ENCODE data around the gene OTULIN. TPM values are rescaled to one million over a fixed set of nuclear protein-coding genes. Genes with fewer than 3 reads are reported as not detected.

Gene OTULIN
- total RNA-seq, 4 donors from 2014 or later: 23.9 to 38.6 (median 34.5) TPM

DNA sequence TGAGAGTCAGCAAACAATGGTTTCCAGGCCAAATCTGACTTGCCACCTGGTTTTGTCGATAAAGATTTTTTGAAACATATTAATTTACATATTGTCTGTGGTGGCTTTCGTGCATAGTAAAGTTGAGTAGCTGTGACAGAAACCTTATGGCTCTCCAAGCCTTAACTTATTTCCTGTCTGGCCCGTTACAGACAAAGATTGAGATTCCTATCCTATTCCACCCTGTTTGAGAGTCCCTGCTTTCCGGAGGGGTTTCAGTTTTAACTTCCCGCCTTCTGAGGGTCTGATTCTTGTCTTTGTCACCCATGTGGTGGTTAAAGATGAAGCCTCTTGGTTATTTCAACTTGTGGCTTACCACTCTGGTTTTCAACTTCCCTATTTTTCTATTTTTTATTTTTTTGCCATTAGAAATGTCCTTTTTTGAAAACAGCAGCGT is 11.4 kb downstream of the OTULIN start:
- intact Hi-C loops (cut with DNase I): no loop called here
- Histone ChIP-seq H3K27me3 (no peaks in the 10 kb centered on the region), H3K9me3 (no peaks in the 10 kb centered on the region), H3K27ac (peak overlapping the region; percentile 56 to 74 (median 68)), H3K4me1 (peaks cover 33 to 74% (median 39%) of the 10 kb centered on the region in 3 donors), H3K4me3 (no peak overlapping the region), H3K36me3 (peaks cover 0 to 45% (median 0%) of the 10 kb centered on the region in 3 donors)
- no peak for DNase-seq
- TF ChIP-seq, protein P1, sequence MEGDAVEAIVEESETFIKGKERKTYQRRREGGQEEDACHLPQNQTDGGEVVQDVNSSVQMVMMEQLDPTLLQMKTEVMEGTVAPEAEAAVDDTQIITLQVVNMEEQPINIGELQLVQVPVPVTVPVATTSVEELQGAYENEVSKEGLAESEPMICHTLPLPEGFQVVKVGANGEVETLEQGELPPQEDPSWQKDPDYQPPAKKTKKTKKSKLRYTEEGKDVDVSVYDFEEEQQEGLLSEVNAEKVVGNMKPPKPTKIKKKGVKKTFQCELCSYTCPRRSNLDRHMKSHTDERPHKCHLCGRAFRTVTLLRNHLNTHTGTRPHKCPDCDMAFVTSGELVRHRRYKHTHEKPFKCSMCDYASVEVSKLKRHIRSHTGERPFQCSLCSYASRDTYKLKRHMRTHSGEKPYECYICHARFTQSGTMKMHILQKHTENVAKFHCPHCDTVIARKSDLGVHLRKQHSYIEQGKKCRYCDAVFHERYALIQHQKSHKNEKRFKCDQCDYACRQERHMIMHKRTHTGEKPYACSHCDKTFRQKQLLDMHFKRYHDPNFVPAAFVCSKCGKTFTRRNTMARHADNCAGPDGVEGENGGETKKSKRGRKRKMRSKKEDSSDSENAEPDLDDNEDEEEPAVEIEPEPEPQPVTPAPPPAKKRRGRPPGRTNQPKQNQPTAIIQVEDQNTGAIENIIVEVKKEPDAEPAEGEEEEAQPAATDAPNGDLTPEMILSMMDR (IDR thresholded peaks at IDR 0.05): no peak
- TF ChIP-seq POLR2A (IDR thresholded peaks at IDR 0.05): no peak
- WGBS, 2 donors: 53 to 55% methylated on average over 6 of the region's 6 CpGs

DNA sequence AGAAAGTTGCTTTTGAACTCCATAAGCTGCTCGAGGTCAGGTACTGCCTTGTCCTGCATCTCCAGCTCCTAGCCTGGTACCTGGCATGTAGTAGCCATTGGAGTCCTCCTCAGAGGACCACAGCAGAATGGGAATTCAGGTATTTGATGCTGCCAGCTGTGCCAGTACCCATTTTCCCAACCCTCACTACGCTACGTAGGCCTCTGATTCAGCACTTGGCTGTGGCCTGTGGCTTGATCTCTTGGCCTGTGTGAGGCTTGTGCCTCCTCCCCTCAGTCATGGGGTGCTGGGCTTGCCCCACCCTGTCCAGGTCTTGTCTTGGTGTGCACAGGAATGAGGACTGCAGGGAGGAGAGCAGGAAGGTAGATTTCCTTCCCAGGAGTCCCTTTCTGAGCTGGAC is 11.8 kb downstream of the OTULIN start:
- Histone ChIP-seq H3K4me1 (peaks cover 29 to 70% (median 35%) of the 10 kb centered on the region in 3 donors), H3K27ac (peak overlapping the region; percentile 56 to 74 (median 68)), H3K27me3 (no peaks in the 10 kb centered on the region), H3K4me3 (no peak overlapping the region), H3K36me3 (peaks cover 0 to 50% (median under 1%) of the 10 kb centered on the region in 3 donors), H3K9me3 (no peaks in the 10 kb centered on the region)
- intact Hi-C loops (cut with DNase I): no loop called here
- WGBS, 2 donors: 16 to 23% methylated on average over 3 of the region's 3 CpGs
- TF ChIP-seq POLR2A (IDR thresholded peaks at IDR 0.05): no peak
- TF ChIP-seq, protein P1 (IDR thresholded peaks at IDR 0.05): no peak
- DNase-seq: no peak

DNA sequence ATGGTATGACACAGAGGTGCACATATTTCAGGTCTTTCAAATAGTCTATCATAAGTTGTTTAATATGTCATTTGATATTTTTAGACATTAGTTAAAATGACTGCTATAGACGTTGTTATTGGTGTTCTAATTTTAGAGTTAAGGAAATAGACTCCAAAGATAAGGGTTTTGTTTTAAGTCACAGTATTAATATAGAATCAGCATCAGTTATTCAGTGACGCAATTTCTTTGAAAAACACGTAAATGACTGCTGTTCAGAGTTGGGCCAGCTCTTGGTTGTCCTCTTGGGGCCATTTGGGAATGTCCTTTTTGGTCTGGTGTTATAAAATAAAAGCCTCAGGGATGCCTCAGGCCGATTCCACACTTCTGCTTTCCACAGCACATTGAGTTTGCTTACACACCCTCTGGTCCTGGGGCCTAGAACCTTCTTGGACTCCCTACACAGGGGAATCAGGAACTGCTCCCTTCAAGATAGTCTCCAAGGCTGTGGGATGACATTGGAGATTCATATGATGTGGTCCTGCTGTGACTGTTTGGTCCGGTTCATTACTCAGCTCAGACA is 14.3 kb downstream of the OTULIN start:
- 67 to 74% methylated on average over 5 of the region's 5 CpGs for WGBS, 2 donors
- Histone ChIP-seq H3K4me3 (no peak overlapping the region), H3K9me3 (no peaks in the 10 kb centered on the region), H3K4me1 (peaks cover 14 to 48% (median 21%) of the 10 kb centered on the region in 3 donors), H3K27ac (no peak overlapping the region), H3K36me3 (peaks cover 3 to 75% (median 6%) of the 10 kb centered on the region in 3 donors), H3K27me3 (no peaks in the 10 kb centered on the region)
- TF ChIP-seq, protein P1 (IDR thresholded peaks at IDR 0.05): no peak
- no peak for TF ChIP-seq POLR2A (IDR thresholded peaks at IDR 0.05)
- intact Hi-C loops (cut with DNase I): no loop called here
- no peak for DNase-seq

DNA sequence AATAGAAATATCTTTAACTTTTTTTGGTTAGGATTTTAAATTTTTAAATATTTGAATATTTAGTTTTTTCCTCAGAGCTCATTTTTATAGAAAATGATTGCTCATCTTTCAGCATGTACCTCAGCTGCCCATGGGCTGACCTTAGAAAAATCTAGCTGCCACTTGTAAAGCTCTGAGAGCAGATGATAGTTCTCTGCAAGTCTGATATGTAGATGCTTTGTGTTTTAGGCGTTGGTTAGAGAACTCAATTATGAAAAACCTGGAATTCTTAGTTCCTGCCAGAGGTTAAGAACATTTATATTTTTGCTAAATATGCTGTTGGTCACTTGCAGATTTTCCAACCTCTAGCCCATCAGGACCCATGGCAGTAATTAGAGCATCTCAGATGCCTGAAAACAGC is 15.1 kb downstream of the OTULIN start:
- TF ChIP-seq, protein P1 (IDR thresholded peaks at IDR 0.05): no peak
- no peaks in the 10 kb centered on the region for H3K9me3 ChIP-seq
- no peak overlapping the region for H3K4me3 ChIP-seq
- 81 to 89% methylated on average over 1 of the region's 1 CpG for WGBS, 2 donors
- peaks cover 3 to 76% (median 6%) of the 10 kb centered on the region in 3 donors for H3K36me3 ChIP-seq
- H3K4me1 ChIP-seq: peaks cover 12 to 48% (median 21%) of the 10 kb centered on the region in 3 donors
- DNase-seq: no peak
- no peak overlapping the region for H3K27ac ChIP-seq
- no peaks in the 10 kb centered on the region for H3K27me3 ChIP-seq
- intact Hi-C loops (cut with DNase I): no loop called here

DNA sequence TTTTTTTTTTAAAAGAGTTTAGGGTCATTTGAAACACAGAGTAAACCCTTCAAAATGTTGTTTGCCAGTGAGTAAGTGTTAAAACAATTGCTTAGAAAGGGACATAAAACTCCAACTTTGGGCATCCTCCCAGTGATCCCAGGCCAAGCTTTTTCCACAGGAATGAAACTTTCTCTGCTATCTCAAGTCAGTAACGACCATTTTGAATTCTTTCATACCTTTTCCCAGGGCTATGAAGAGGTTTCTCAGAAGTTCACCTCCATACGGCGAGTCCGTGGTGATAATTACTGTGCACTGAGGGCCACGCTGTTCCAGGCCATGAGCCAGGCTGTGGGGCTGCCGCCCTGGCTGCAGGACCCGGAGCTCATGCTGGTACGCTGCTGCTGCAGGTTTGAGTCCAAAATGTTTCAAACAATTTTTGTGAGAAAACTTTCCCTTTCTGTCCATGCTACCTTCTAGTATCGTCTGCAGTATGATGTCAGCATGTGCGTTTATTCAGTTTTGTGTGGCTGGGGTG is 16.8 kb downstream of the OTULIN start:
- Histone ChIP-seq H3K4me1 (peaks cover 0 to 46% (median 17%) of the 10 kb centered on the region in 3 donors), H3K27me3 (no peaks in the 10 kb centered on the region), H3K36me3 (peaks cover 3 to 82% (median 6%) of the 10 kb centered on the region in 3 donors), H3K4me3 (no peak overlapping the region), H3K9me3 (no peaks in the 10 kb centered on the region), H3K27ac (no peak overlapping the region)
- WGBS, 2 donors: 89 to 90% methylated on average over 10 of the region's 10 CpGs
- DNase-seq: no peak
- intact Hi-C loops (cut with DNase I): no loop called here
- TF ChIP-seq, protein P1 (IDR thresholded peaks at IDR 0.05): no peak
- no peak for TF ChIP-seq POLR2A (IDR thresholded peaks at IDR 0.05)

Data from esophagus squamous epithelium (tissue), 5 donors.